Smooth muscle cell (in vitro differentiated cells): ENCODE results near the gene DNAJC15. TPM values are rescaled to one million over a fixed set of nuclear protein-coding genes. Genes with fewer than 3 reads are reported as not detected.

ENCODE experiments used
- DNase-seq: peaks from one replicate; lab custom pipeline; 2025; ENCODE audit not compliant: unreplicated experiment; lab: John Stamatoyannopoulos, UW
- H2AFZ ChIP-seq: fragments of 200-600 bp; sonication (generic); 2 replicates; pipeline ENCODE4 v1.6.0; 2016; ENCODE audit warnings: antibody characterized with exemption, low read depth, mild to moderate bottlenecking
- H3F3A ChIP-seq: fragments of 200-600 bp; sonication (generic); 2 replicates; pipeline ENCODE4 v1.6.0; 2017; ENCODE audit warnings: antibody characterized with exemption, low read depth
- H3K27ac ChIP-seq: fragments of 200-600 bp; sonication (generic); 2 replicates; pipeline ENCODE4 v1.5.1; 2016; ENCODE audit warnings: low read depth, mild to moderate bottlenecking
- H3K27me3 ChIP-seq: fragments of 200-600 bp; sonication (generic); 2 replicates; pipeline ENCODE4 v1.6.1; 2016; ENCODE audit warnings: low read depth, mild to moderate bottlenecking
- H3K36me3 ChIP-seq: fragments of 200-600 bp; sonication (generic); 2 replicates; pipeline ENCODE4 v1.5.1; 2016; ENCODE audit warnings: low read depth
- H3K4me1 ChIP-seq: fragments of 200-600 bp; sonication (generic); 2 replicates; pipeline ENCODE4 v1.5.1; 2016; ENCODE audit warnings: low read depth
- H3K4me2 ChIP-seq: fragments of 200-600 bp; sonication (generic); 2 replicates; pipeline ENCODE4 v1.6.0; 2016; ENCODE audit warnings: mild to moderate bottlenecking
- H3K4me3 ChIP-seq: fragments of 200-600 bp; sonication (generic); 2 replicates; pipeline ENCODE4 v1.5.1; 2016; ENCODE audit warnings: mild to moderate bottlenecking
- H3K79me2 ChIP-seq: fragments of 200-600 bp; sonication (generic); 2 replicates; pipeline ENCODE4 v1.6.0; 2016; ENCODE audit warnings: low read depth, mild to moderate bottlenecking
- H3K9ac ChIP-seq: fragments of 200-600 bp; sonication (generic); 2 replicates; pipeline ENCODE4 v1.6.0; 2016; ENCODE audit warnings: low read depth
- H3K9me3 ChIP-seq: fragments of 200-600 bp; sonication (generic); replicated peaks from 2 replicates; pipeline ENCODE4 v1.5.1; 2016; ENCODE audit warnings: low read depth
- H4K20me1 ChIP-seq: fragments of 200-600 bp; sonication (generic); 2 replicates; pipeline ENCODE4 v1.6.0; 2016; ENCODE audit warnings: low read depth
- CTCF ChIP-seq: fragments of 200-600 bp; sonication (generic); IDR thresholded peaks from 2 replicates; pipeline ENCODE4 v1.5.1; 2017; ENCODE audit warnings: borderline replicate concordance, mild to moderate bottlenecking, antibody characterized with exemption; ENCODE audit not compliant: insufficient read depth, poor library complexity, severe bottlenecking
- WGBS: methylation state at CpG from one replicate; pipeline ENCODE4 v1.1.7; 2016; ENCODE audit warnings: low lambda C conversion rate; 5-methylcytosine and 5-hydroxymethylcytosine counted together
- polyA plus RNA-seq: library from polyadenylated mRNA; unstranded; fragments of >200 nt; fragmentation: Nextera tagmentation; extraction: Ambion mirVana; gene quantifications from 2 replicates; pipeline ENCODE4 v1.2.1, GENCODE V29; 2016
- total RNA-seq: library from RNA; depleted of rRNA; stranded (reverse); fragments of >200 nt; gene quantifications from 2 replicates; pipeline ENCODE4 v1.2.3, GENCODE V29; 2014

Gene DNAJC15
- total and polyA plus RNA-seq, 2 experiments from 2014 or later = 4.4 to 6.9 TPM

- peaks cover 9% of the 10 kb centered on the region for H3K36me3 ChIP-seq
- no peak for TF ChIP-seq CTCF
These were observed 54.5 kb downstream of the DNAJC15 start for GRCh38 chr13:43077906-43078305.

GRCh38 chr13:43078399-43078798 is 55.0 kb downstream of the DNAJC15 start:
- H2AFZ ChIP-seq = no peak overlapping the region
- no peak overlapping the region for H3K27ac ChIP-seq
- no peaks in the 10 kb centered on the region for H3K27me3 ChIP-seq
- peaks cover 9% of the 10 kb centered on the region for H3K36me3 ChIP-seq
- no peaks in the 10 kb centered on the region for H3K9me3 ChIP-seq
- H3K4me3 ChIP-seq = no peak overlapping the region
- no peak overlapping the region for H3K4me2 ChIP-seq
- WGBS = 91% methylated on average over 4 of the region's 4 CpGs
- H3F3A ChIP-seq = no peaks in the 10 kb centered on the region
- H4K20me1 ChIP-seq = no peaks in the 10 kb centered on the region
- no peak for TF ChIP-seq CTCF
- no peak for DNase-seq
- peaks cover 23% of the 10 kb centered on the region for H3K79me2 ChIP-seq
- no peak overlapping the region for H3K9ac ChIP-seq
- peaks cover 37% of the 10 kb centered on the region for H3K4me1 ChIP-seq

More at GRCh38 chr13:43077906-43078305, 54.5 kb downstream of the DNAJC15 start:
- Histone ChIP-seq H3K9ac (no peak overlapping the region), H3K27me3 (no peaks in the 10 kb centered on the region), H3F3A (no peaks in the 10 kb centered on the region), H3K4me1 (peaks cover 41% of the 10 kb centered on the region), H2AFZ (no peak overlapping the region), H3K4me3 (no peak overlapping the region), H3K79me2 (peaks cover 23% of the 10 kb centered on the region), H3K27ac (no peak overlapping the region), H4K20me1 (no peaks in the 10 kb centered on the region), H3K4me2 (no peak overlapping the region), H3K9me3 (no peaks in the 10 kb centered on the region)
- no peak for DNase-seq
- 34% methylated on average over 4 of the region's 4 CpGs for WGBS

GRCh38 chr13:43079392-43079931 is 56.1 kb downstream of the DNAJC15 start:
- Histone ChIP-seq H3K27ac (no peak overlapping the region), H3F3A (no peaks in the 10 kb centered on the region), H2AFZ (no peak overlapping the region), H3K9ac (no peak overlapping the region), H3K4me1 (peaks cover 28% of the 10 kb centered on the region), H3K4me2 (no peak overlapping the region), H3K27me3 (no peaks in the 10 kb centered on the region), H3K79me2 (peaks cover 16% of the 10 kb centered on the region), H3K36me3 (peaks cover 9% of the 10 kb centered on the region), H3K4me3 (no peak overlapping the region), H3K9me3 (no peaks in the 10 kb centered on the region), H4K20me1 (no peaks in the 10 kb centered on the region)
- WGBS = 100% methylated on average over 2 of the region's 2 CpGs
- TF ChIP-seq CTCF = no peak
- DNase-seq = no peak

GRCh38 chr13:43080199-43080598 is 56.8 kb downstream of the DNAJC15 start:
- H3K9ac ChIP-seq = no peak overlapping the region
- no peak for TF ChIP-seq CTCF
- no peak overlapping the region for H3K4me2 ChIP-seq
- 96% methylated on average over 3 of the region's 3 CpGs for WGBS
- H3K36me3 ChIP-seq = peaks cover 9% of the 10 kb centered on the region
- H3K27me3 ChIP-seq = no peaks in the 10 kb centered on the region
- H3K4me1 ChIP-seq = peaks cover 25% of the 10 kb centered on the region
- no peaks in the 10 kb centered on the region for H3F3A ChIP-seq
- H2AFZ ChIP-seq = no peak overlapping the region
- no peaks in the 10 kb centered on the region for H3K9me3 ChIP-seq
- no peaks in the 10 kb centered on the region for H4K20me1 ChIP-seq
- H3K27ac ChIP-seq = no peak overlapping the region
- peaks cover 12% of the 10 kb centered on the region for H3K79me2 ChIP-seq
- no peak for DNase-seq
- no peak overlapping the region for H3K4me3 ChIP-seq
